Stimulated activated naive CD8-positive, alpha-beta T cell treated with anti-CD3 and anti-CD28 coated beads, Interleukin-15, Interleukin-2, amounts not matched to agents 100 U/mL and 50 U/mL, for 24 hours (primary cell): ENCODE results near the gene MALRD1.

Experiments used
- ATAC-seq: fragments of 150-1000 bp; cut with Tn5 transposase; one replicate; pipeline ENCODE4 v1.10.0; 2021
- DNase-seq: peaks from one replicate; pipeline ENCODE4 v3.0.0; 2021

The MALRD1 gene

DNA sequence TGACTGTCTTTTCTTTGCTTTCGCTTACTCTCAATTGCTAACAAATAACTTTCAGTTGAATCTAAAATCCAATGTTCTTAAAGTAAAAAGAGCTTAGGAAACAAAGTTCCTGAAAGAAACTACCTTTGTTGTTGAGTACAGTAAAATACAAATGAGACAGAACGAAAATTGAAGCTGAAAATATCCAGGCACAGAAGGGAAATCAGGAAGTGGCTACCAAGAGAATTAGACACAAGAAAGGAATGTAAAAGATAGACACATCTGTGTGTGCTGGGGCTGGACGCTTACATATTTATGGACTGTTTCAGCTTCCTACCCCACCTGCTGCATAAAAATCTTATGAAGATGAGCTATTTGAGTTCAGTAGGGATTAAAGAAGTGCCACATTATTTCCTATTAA lies 606.0 kb downstream of the MALRD1 start:
- DNase-seq, result no peak
- ATAC-seq, result no peak

DNA sequence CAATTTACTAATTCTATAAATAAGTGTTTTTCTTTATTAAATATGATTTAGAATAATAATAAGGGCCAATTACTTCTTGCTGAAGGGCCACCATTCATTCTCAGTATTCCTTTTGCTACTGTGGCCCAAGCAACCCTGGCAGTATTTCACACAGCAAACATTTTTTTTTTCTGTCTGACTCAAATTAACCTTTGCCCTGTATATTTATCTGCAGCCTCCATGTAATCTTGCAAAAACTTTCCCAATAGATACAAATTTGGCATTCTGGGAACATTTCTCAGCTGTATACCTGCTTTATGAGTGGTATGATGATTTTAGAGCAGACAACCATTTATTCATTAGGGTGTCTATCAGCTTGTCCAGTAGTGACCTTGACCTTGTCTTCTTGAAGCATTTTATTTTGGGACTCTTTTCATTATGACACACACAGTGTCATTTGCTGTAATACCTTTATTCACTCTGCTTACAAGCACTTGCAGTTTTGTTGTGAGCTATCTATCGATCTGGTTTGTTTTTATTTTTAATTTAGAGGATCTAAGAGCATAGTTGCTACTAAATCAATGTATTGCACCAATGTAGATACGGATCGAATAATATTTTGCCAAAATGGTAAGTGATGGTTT lies 607.9 kb downstream of the MALRD1 start:
- DNase-seq (no peak), ATAC-seq (no peak)

DNA sequence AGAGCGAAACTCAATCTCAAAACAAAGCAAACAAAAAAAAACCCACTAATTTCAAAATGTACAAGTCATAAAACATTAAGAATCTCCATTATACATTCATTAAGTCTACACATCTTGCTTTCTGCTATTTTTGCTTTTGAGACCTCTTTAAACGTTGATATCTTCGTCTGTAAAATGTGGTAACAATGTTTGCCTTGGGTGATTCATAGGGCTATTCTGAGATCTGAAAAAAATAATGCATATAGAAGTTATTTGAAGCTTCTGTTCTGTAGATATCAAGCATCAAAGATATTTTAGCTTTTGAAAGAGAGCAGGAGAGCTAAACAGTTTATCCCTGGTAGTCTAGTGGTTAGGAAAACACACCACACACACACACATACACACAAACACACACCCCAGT lies 609.5 kb downstream of the MALRD1 start:
- DNase-seq, result no peak
- ATAC-seq, result no peak

DNA sequence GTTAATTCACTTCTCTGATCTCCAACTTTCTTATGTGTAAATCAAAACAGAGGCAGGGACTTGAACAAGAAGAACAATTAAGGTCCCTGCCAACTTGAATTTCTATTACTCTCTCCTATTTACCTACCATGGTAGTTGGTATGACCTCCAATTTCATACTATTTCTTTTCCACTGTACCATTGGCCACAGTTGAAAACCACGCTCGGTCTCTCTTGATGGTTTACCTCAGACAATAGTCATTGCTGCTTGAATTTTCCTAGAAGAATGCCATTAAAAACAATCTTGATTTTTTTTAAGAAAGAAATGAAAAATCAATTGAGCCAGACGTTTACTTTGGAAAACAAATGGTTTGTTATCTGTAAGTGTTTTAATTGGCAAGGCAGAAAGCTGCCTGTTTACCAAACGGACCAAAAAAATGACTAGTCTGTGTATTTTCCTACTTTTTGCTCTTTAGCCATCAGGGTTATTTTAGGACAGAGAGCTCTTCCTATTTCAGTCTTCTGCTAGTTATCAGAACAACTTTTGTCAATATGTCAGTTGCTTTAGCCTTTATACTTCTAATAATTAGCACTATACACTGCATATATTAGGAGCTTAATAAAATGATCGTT lies 610.1 kb downstream of the MALRD1 start:
- no peak for ATAC-seq
- no peak for DNase-seq

DNA sequence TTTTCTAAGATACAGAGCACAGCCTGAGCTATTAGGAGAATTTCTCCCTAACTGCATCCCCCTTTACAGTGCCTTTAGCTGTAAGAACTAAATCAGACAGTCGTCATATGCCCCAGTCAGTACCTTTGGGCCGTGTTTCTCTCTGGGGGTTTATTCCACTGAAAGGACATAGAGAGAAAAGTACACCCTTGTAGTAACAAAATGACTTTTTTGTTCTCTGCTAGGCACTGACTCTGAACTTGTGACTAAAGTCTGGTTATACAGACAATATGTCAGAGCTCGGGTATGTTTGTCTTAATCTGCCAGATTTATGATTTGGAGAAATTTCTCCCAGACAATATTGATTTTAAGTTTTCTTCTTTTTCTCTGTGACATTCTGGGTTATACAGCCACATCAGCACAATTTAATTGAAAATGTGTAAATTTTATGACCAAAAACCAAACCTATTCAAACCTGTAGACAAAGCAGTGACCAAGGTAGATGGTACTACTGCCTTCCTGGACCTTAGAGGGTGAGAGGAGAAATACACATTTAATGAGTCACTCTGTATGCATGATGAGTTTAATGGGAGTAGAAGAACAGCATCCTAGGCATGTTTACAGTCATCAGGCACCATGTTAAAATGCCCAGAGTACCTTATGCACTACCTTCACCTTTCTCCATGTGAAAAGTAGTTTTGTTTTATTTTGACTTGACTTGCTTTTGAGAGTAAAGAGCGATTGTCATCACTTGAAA lies 611.5 kb downstream of the MALRD1 start:
- ATAC-seq, result no peak

DNA sequence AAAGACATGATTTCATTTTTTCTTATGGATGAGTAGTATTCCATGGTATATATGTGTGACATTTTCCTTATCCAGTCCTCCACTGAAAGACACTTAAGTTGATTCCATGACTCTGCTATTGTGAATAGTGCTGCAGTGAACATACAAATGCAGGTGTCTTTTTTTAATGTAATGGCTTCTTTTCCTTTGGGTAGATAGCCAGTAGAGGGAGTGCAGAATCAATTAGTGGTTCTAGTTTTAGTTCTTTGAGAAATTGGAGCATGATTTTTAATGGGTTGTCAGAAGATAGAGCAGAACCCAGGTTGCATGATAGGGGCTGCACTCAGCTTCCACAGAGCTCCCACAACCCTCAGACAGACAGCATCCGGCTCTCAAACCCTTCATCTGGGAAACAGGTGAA lies 614.7 kb downstream of the MALRD1 start:
- ATAC-seq, result no peak
- no peak for DNase-seq

More for the DNA sequence above, 611.5 kb downstream of the MALRD1 start:
- no peak for DNase-seq

DNA sequence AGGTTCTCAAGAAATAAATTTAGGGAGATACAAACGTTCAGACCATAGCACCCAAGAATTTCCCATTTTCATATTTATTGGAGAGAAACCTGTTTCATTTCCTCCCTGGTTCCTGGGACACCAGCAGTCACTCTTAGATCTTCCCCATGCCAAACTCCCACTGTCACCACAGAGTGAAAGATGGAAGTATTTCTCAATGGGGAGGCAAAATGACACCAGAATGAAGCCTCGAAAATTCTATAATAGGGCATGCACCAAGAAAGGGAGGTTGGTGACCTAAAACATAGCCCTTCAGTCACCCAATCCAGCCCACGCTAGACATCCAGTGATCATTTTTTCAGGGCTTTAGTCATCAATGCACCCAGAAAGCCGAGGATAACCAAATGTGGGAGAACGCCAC lies 619.5 kb downstream of the MALRD1 start:
- no peak for DNase-seq
- no peak for ATAC-seq

DNA sequence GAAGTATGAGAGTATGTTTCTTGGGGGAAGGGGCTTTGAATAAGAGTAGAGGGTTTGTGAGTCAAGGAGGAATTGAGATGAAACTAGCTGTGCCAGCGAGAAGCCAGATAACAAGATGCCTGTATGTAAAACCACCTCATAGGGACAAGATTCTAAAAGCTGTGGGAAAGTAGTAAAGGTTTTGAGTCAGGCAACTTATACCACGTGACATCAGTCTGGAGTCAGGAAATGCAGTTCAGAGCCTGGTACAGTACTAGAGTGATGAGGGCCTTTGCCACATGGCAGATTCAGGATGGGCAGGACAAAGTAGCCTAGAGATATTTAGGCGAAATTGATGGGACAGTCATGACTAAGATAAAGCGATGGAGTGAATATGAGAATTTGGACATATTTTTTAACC lies 627.5 kb downstream of the MALRD1 start:
- DNase-seq (no peak), ATAC-seq (no peak)

DNA sequence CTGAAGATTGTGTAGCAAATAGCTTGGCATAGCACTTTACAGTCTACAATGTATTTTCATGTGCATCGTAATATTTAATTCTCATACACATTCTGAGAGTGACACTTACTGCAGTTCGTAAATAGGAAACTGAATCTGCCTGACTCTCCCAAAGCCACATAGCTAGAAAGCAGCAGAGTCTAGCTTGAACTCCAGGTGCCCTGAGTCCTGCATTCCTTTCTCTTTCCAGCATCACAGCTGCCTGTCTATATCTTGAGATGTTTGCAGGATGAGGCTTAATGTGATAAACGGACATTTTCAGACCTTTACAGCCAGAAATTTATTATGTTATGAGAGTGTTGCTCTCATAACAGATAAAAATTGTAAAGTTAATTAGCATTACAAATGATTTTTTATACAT lies 634.8 kb downstream of the MALRD1 start:
- DNase-seq, result no peak
- no peak for ATAC-seq

DNA sequence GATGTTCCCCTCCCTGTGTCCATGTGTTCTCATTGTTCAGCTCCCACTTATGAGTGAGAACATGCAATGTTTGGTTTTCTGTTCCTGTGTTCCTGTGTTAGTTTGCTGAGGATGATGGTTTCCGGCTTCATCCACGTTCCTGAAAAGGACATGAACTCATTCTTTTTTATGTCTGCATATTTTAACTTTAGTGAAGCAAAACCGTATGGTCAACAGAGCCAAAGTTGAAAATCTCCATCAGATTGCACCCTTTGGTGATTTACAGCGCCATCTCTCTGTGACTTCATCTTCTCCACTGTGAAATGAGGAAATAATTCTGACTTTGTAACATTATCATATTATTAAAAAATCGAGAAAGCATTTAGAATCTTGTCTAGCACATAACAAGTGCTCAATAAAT lies 635.4 kb downstream of the MALRD1 start:
- no peak for ATAC-seq
- no peak for DNase-seq

DNA sequence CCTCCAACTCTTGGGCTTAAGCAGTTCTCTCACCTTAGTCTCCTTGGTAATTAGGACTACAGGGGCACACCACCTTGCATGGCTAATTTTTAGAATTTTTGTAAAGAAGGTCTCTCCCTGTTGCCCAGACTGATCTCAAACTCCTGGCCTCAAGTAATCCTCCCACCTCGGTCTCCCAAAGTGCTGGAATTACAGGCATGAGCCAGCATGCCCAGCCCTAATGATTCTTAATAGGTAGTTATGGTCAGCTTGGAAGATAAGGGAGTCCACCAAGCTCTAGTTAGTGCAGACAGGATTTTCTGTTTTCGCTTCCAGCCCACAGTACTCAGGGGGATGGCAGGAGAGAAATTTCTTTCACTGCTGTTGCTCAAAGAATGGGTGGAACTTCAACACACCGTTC lies 639.7 kb downstream of the MALRD1 start:
- no peak for DNase-seq
- no peak for ATAC-seq

DNA sequence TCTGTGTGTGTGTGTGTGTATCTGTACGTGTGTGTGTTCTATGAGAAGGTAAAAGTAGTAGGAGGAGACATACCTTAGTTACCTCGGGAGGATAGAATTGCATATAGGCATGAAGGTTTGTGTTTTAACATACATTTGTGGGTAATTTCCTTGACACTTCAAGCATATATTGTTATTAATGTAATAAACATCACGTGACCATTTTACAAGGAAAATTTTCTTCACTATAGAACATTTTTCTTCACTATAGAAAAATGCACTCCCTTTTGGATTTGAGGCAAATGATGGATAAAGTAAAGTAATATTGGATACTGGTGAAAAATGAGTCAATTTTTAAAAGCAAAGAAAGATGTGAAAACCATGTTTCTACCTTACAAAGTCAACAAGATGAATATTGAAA lies 640.6 kb downstream of the MALRD1 start:
- no peak for DNase-seq
- no peak for ATAC-seq

DNA sequence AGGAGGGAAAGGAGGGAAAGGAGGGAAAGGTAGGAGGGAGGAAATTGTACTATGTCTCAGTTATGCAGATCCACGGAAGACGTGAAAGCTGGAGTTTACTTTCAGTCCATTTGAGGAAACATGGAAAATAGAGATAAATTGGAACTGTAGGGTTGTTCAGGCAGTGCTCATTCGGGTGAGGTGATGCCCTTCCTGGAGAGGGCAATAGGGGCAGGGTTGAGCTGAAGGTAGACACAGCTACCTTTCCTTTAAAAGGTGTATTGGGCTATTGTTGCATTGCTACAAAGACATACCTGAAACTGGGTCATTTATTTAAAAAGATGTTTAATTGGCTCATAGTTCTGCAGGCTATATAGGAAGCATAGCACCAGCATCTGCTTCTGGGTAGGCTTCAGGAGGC lies 650.7 kb downstream of the MALRD1 start:
- no peak for DNase-seq
- ATAC-seq, result no peak

DNA sequence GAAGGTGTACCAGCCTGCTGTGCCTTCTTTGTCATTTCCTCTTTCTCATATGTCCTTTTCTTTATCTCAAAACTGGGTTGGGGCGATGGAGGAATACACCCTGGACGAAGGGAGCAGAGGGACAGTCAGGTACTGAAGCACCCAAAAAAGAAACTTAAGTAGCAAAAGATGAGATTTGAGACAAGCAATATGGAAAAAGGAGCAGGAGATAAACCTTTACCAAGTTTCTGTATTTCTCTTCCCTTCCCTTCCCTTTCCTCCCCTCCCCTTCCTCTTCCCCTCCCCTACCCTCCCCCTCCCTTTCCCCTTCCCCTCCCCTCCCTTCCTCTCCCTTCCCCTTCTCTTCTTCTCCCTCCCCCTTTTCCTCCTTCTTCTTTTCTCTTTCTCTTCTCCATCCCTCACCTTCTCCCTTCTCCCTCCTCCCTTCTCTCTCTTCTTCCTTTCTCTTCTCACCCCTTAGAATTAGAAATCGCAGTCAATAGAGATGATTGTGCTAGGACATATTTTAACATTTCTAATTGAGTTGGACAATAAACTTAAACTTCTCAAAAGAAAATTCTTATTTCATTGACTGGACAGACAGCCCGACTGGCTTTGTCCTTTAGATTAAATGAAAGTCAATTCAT lies 652.9 kb downstream of the MALRD1 start:
- ATAC-seq (no peak), DNase-seq (no peak)

DNA sequence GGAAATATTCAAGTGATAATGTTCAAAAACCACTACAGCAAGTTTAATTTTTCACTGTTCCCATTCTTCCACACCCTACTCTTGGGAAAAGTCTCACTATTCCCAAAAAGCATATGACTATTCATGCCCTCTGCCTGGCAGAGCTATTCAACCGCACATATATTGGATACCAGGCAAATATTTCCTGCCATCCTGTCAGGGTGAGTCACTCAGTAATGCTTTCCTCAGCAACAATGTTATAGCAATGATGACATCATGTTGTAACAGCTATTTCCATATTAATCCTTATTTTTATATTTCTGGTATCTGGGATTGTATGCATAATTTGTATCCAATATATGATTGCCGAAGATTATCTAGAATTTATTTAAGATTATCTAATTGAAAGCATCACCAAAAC lies 653.6 kb downstream of the MALRD1 start:
- no peak for DNase-seq
- ATAC-seq, result no peak

DNA sequence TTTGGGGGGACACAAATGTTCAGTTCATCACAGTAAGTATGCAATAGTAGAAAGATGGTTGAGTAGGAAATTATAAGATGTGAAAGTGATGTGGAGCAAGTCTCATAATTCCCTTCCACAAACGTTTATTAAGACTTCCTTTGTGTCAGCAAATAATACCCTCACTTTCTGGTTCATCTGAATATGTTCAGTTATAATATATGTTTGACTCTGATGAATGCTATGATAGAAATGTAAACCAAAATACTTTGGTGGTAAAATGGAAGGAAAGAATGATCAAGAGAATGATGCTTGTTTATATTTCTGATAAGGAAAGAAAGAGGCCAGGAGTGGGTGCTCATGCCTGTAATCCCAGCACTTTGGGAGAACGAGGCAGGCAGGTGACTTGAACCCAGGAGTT lies 655.9 kb downstream of the MALRD1 start:
- DNase-seq (no peak), ATAC-seq (no peak)

DNA sequence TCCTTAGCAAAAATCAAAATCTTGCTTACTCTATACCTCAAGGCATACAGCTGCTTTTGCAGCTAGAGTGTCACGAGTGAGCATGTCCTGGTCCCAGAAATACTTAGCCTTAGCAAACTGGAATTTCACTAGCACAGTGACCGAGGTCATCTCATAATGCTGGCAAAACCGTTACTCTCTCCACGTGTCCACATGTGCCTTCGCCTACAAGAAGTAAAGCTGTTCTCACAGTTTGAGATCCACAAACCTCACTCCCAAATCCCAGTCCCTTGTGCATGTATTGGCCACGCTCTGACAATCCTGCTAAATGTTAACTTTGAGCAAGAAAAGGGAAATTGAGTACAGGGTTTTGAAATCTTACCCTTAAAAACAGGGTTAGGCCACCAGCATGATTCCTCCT lies 656.6 kb downstream of the MALRD1 start:
- no peak for DNase-seq
- no peak for ATAC-seq

DNA sequence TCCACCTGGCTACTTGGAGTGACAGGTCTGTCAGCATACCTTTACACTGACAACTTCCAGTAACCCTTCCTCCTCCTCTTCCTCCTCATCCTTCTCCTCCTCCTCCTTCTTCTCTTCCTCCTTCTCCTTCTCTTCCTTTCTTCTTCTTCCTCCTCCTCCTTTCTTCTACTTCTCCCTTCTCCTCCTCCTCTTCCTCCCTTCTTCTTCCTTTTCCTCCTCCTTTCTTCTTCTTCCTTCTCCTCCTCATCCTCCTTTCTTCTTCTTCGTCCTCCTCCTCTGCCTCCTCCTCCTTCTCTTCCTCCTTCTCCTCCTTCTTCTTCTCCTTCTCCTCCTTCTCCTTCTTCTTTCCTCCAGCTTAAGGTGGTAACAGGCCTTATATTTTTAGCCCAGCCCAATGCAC lies 658.3 kb downstream of the MALRD1 start:
- DNase-seq, result no peak
- no peak for ATAC-seq

DNA sequence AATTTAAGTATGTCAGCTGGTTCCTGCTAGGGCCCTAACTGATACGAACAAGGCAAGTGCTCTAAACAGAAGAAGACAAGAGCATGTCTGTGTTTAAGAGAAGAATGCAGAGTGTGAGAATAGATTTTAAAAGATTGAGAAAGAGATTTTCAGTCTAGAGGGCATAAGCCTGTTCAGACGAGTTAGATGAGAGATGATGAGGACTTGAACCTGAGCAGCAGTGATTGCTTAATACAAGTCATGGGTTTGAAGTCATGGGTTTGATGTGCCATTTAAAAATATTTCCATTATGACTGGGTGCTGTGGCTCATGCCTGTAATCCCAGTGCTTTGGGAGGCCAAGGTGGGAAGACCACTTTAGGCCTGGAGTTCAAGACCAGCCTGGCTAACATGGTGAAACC lies 658.8 kb downstream of the MALRD1 start:
- DNase-seq (no peak), ATAC-seq (no peak)

DNA sequence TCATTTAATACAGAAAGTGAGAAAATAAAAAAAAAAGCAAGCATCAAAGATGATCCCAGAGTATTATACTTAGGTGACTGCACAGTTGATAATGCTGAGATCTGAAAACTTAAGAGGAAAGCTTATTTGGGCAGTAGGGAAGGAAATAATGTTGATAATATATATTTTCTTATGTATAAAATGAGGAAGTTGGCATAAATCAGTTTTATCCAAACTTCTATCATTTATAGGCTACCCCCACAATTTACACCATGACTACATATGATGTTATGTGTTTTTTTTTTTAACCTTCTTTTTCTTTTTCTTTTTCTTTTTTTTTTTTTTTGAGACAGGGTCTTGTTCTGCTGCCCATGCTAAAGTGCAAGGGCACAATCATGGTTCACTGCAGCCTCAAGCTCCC lies 659.4 kb downstream of the MALRD1 start:
- no peak for DNase-seq
- ATAC-seq, result no peak

DNA sequence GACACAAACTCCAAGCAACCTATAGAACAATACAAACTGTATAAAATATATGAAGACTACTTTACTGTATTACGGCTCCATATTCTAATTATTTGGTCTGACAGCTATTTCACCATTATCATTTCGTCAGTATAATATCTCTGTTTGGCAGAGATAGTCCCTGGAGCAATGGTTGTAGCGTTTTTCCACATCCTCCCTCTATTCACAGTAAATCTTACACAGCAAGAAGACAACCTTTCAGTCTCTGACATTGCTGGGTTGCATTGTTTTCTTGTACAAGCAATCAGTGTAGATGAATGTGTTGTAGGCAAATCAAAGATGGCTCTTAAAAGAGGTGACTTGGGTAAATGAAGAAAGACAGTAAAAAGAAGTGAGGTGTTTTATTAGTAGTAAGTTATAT lies 662.0 kb downstream of the MALRD1 start:
- no peak for DNase-seq

DNA sequence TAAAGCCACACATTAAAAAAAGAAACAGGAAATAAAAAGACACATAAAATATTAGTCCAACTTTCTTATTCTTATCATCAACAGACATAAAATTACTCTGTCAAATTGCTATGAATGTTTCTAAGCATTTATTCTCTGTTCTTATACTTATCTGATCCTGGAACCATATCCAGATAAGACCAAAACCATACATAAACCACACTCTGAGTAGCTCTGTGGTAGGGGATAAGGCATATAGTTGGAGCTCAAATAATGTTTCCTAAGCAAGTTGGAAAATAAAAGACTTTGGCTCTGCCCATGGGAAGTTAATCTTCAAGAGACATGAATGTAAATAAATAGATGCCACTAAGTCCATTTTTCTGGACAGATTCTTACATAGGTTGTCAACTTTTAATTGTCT lies 664.6 kb downstream of the MALRD1 start:
- ATAC-seq (no peak), DNase-seq (no peak)

More for the DNA sequence above, 662.0 kb downstream of the MALRD1 start:
- no peak for ATAC-seq

DNA sequence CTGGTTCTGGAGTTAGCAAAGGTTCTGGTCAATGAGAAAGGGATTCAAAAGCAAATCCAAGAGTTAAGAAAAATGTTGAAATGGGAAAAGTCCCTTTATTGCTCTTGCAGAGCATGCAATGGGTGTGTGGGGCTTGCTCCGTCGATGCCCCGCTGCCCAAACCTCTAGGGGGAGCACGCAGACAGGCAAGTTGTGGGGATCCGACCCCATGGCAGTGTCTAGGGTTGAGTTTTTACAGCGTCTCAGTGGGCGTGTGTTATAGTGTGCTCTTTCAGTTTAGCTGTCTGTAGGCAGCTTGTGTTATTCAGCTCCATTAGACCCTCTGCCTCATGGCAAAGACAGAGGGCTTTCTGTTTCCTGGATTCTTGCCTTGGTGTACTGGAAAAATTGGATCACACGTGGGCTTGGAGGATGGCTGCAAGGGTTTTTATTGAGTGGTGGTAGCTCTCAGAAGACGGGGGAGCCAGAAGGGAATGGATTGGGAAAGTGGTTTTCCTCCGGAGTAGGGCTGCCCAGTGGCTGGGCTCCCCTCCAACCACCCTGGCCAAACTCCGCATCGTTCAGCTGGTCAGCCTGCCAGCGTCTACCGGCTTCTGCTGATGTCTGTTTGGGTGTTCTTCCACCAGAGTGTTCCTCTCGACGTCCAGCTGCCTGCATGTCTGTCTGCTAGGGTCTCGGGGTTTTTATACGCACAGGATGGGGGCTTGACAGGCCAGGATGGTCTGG lies 665.4 kb downstream of the MALRD1 start:
- no peak for DNase-seq
- no peak for ATAC-seq
